WTC11 (cell line): Measurements from ENCODE around the gene G0S2. TPM values are rescaled to one million over a fixed set of nuclear protein-coding genes. Genes with fewer than 3 reads are reported as not detected.

Experiments used
- ATAC-seq: fragments of 200-7000 bp; cut with Tn5 transposase; 2 replicates; pipeline ENCODE4 v1.10.0; 2021; ENCODE audit warnings: mild to moderate bottlenecking, moderate library complexity
- CTCF ChIA-PET: fragments of 300-600 bp; sonication (Branson Sonifier 250); formaldehyde crosslinking; loops from one replicate; lab custom pipeline; 2021; ENCODE audit warnings: antibody characterized with exemption; lab: Charles Lee
- POLR2A ChIA-PET: fragments of 350-600 bp; sonication (Branson Sonifier 250); formaldehyde crosslinking; loops from one replicate; lab custom pipeline; 2021; ENCODE audit warnings: antibody characterized with exemption; lab: Charles Lee
- DNase-seq: peaks from one replicate; pipeline ENCODE4 v3.0.0; 2021; ENCODE audit warnings: low spot score
- H3K27ac Mint-ChIP-seq: 2 replicates; pipeline ENCODE4 v1.8.0; 2021; ENCODE audit warnings: mixed read lengths
- H3K27me3 Mint-ChIP-seq: 2 replicates; pipeline ENCODE4 v1.8.0; 2021; ENCODE audit warnings: low read depth, mild to moderate bottlenecking, moderate library complexity, mixed read lengths
- H3K36me3 Mint-ChIP-seq: 2 replicates; pipeline ENCODE4 v1.8.0; 2021; ENCODE audit warnings: mixed read lengths
- H3K4me1 Mint-ChIP-seq: 2 replicates; pipeline ENCODE4 v1.8.0; 2022; ENCODE audit warnings: mixed read lengths
- H3K4me3 Mint-ChIP-seq: 2 replicates; pipeline ENCODE4 v1.8.0; 2021; ENCODE audit warnings: mild to moderate bottlenecking, moderate library complexity, mixed read lengths
- H3K9me3 Mint-ChIP-seq: 2 replicates; pipeline ENCODE4 v1.8.0; 2021; ENCODE audit warnings: mixed read lengths
- AFF4 ChIP-seq: sonication (generic); formaldehyde crosslinking; IDR thresholded peaks from 2 replicates; pipeline ENCODE4 v1.8.1; 2023; ENCODE audit warnings: mild to moderate bottlenecking, missing genetic modification reagents, borderline replicate concordance
- AR ChIP-seq: fragments of 250-450 bp; sonication (Bioruptor Pico); IDR thresholded peaks from 2 replicates; pipeline ENCODE4 v1.9.0; 2021; ENCODE audit warnings: mild to moderate bottlenecking
- ATF1 ChIP-seq: sonication (generic); formaldehyde crosslinking; IDR thresholded peaks from 2 replicates; pipeline ENCODE4 v1.8.1; 2023; ENCODE audit warnings: mild to moderate bottlenecking, moderate library complexity, missing genetic modification reagents
- CREM ChIP-seq: sonication (generic); formaldehyde crosslinking; IDR thresholded peaks from 2 replicates; pipeline ENCODE4 v1.8.1; 2022; ENCODE audit warnings: mild to moderate bottlenecking, missing genetic modification reagents, moderate library complexity
- ERG ChIP-seq: fragments of 250-450 bp; sonication (Bioruptor Pico); IDR thresholded peaks from 2 replicates; pipeline ENCODE4 v1.8.0; 2021; ENCODE audit warnings: mild to moderate bottlenecking
- FOXJ3 ChIP-seq: sonication (generic); formaldehyde crosslinking; IDR thresholded peaks from 2 replicates; pipeline ENCODE4 v1.9.0; 2021; ENCODE audit warnings: missing genetic modification reagents, mild to moderate bottlenecking, borderline replicate concordance
- FOXP1 ChIP-seq: sonication (generic); formaldehyde crosslinking; IDR thresholded peaks from 2 replicates; pipeline ENCODE4 v1.8.0; 2022; ENCODE audit warnings: missing genetic modification reagents, mild to moderate bottlenecking, moderate library complexity, borderline replicate concordance
- GABPB1 ChIP-seq: sonication (generic); formaldehyde crosslinking; IDR thresholded peaks from 2 replicates; pipeline ENCODE4 v1.8.1; 2023; ENCODE audit warnings: mild to moderate bottlenecking, missing genetic modification reagents
- GRHL2 ChIP-seq: fragments of 250-450 bp; sonication (Bioruptor Pico); IDR thresholded peaks from 2 replicates; pipeline ENCODE4 v1.8.0; 2022; ENCODE audit warnings: mild to moderate bottlenecking, moderate library complexity; ENCODE audit not compliant: insufficient replicate concordance, severe bottlenecking
- JUN ChIP-seq: sonication (generic); formaldehyde crosslinking; IDR thresholded peaks from 2 replicates; pipeline ENCODE4 v1.8.0; 2023; ENCODE audit warnings: mild to moderate bottlenecking, missing genetic modification reagents
- MAX ChIP-seq: sonication (generic); formaldehyde crosslinking; IDR thresholded peaks from 2 replicates; pipeline ENCODE4 v1.8.0; 2022; ENCODE audit warnings: mild to moderate bottlenecking, missing genetic modification reagents
- NFE2L1 ChIP-seq: sonication (generic); formaldehyde crosslinking; IDR thresholded peaks from 2 replicates; pipeline ENCODE4 v1.8.1; 2023; ENCODE audit warnings: missing genetic modification reagents
- NFYB ChIP-seq: sonication (generic); formaldehyde crosslinking; conservative IDR thresholded peaks from 2 replicates; pipeline ENCODE4 v1.8.0; 2022; ENCODE audit warnings: low read depth, missing genetic modification reagents
- RELA ChIP-seq: sonication (generic); formaldehyde crosslinking; IDR thresholded peaks from 2 replicates; pipeline ENCODE4 v1.8.1; 2022; ENCODE audit warnings: missing genetic modification reagents, mild to moderate bottlenecking, borderline replicate concordance
- TCF7 ChIP-seq: sonication (generic); formaldehyde crosslinking; IDR thresholded peaks from 2 replicates; pipeline ENCODE4 v1.8.0; 2022; ENCODE audit warnings: mild to moderate bottlenecking, low read depth, missing genetic modification reagents, moderate library complexity
- TEAD1 ChIP-seq: sonication (generic); formaldehyde crosslinking; IDR thresholded peaks from 2 replicates; pipeline ENCODE4 v1.8.0; 2022; ENCODE audit warnings: mild to moderate bottlenecking, missing genetic modification reagents
- TP53 ChIP-seq: sonication (generic); formaldehyde crosslinking; IDR thresholded peaks from 2 replicates; pipeline ENCODE4 v1.8.1; 2023; ENCODE audit warnings: mild to moderate bottlenecking, missing genetic modification reagents
- ZNF232 ChIP-seq: sonication (generic); formaldehyde crosslinking; IDR thresholded peaks from 2 replicates; pipeline ENCODE4 v1.8.0; 2022; ENCODE audit warnings: mild to moderate bottlenecking, missing genetic modification reagents
- ZNF396 ChIP-seq: fragments of 250-450 bp; sonication (Bioruptor Pico); IDR thresholded peaks from 2 replicates; pipeline ENCODE4 v1.8.0; 2021; ENCODE audit warnings: mild to moderate bottlenecking, moderate library complexity, borderline replicate concordance
- total RNA-seq: library from RNA; stranded (reverse); gene quantifications from 3 replicates; pipeline ENCODE4 v1.2.3, GENCODE V29; 2021

Gene G0S2
- total RNA-seq, 1 experiment from 2014 or later, result 0.81 TPM

GRCh38 chr1:209673631-209674417 is 1.4 kb upstream of the G0S2 start:
- Mint-ChIP-seq H3K9me3 (peaks cover 4% of the 10 kb centered on the region), H3K27ac (no peak overlapping the region), H3K4me3 (peak overlapping the region; percentile 76), H3K36me3 (no peaks in the 10 kb centered on the region), H3K27me3 (peaks cover 65% of the 10 kb centered on the region), H3K4me1 (peaks cover 18% of the 10 kb centered on the region)
- peak; percentile 97 for TF ChIP-seq GABPB1 (CRISPR knock-in tag)
- TF ChIP-seq TCF7 (CRISPR knock-in tag), result no peak
- DNase-seq, result no peak
- CTCF ChIA-PET, result interaction anchor here (0.6 to 2.3 kb wide), 3 partner anchors 20 to 108 kb away, joined by 3 to 9 read pairs (median 3); no protein-coding TSS in a partner anchor
- POLR2A ChIA-PET, result interaction anchor here (0.6 to 1.0 kb wide), 3 partner anchors 44 to 84 kb away, joined by 3 to 4 read pairs (median 3); no protein-coding TSS in a partner anchor
- no peak for ATAC-seq

- ChIA-PET CTCF (interaction anchor here (0.7 to 2.8 kb wide), 13 partner anchors 9 to 110 kb away, joined by 3 to 10 read pairs (median 4); partner anchors contain the start of gene LAMB3), POLR2A (interaction anchor here (1.0 to 1.6 kb wide), 2 partner anchors 23 to 109 kb away, joined by 4 to 6 read pairs; partner anchors contain the start of genes C1orf74 and LAMB3)
- Mint-ChIP-seq H3K4me1 (peaks cover 18% of the 10 kb centered on the region), H3K27ac (no peak overlapping the region), H3K4me3 (peak overlapping the region; percentile 76), H3K36me3 (no peaks in the 10 kb centered on the region), H3K9me3 (peaks cover 4% of the 10 kb centered on the region), H3K27me3 (peaks cover 73% of the 10 kb centered on the region)
- DNase-seq (peak; percentile 41), ATAC-seq (peak; percentile 74)
- no peak for TF ChIP-seq GRHL2 (CRISPR knock-in tag)
- TF ChIP-seq TEAD1, result 0 out of 2 replicates have a peak, but pooled peaks have one; percentile 36
- TF ChIP-seq MAX, result peak; percentile 70
- no peak for TF ChIP-seq ZNF232 (CRISPR knock-in tag)
- TF ChIP-seq TP53 (CRISPR knock-in tag), result no peak
- TF ChIP-seq ZNF396 (CRISPR knock-in tag), result no peak
- TF ChIP-seq ATF1, result no peak
- 0 out of 2 replicates have a peak, but pooled peaks have one; percentile 3 for TF ChIP-seq CREM (CRISPR knock-in tag)
- no peak for TF ChIP-seq AFF4 (CRISPR knock-in tag)
- no peak for TF ChIP-seq JUN (CRISPR knock-in tag)
- peak; percentile 64; the same call in 1 of the 2 replicates for TF ChIP-seq FOXP1
- TF ChIP-seq TCF7 (CRISPR knock-in tag), result no peak
These were observed 448 bp downstream of the G0S2 start for GRCh38 chr1:209675565-209676154.

GRCh38 chr1:209678981-209679539 is 3.8 kb downstream of the G0S2 start:
- Mint-ChIP-seq H3K4me1 (peaks cover 15% of the 10 kb centered on the region), H3K27ac (no peak overlapping the region), H3K9me3 (no peaks in the 10 kb centered on the region), H3K36me3 (no peaks in the 10 kb centered on the region), H3K27me3 (peaks cover 67% of the 10 kb centered on the region), H3K4me3 (no peak overlapping the region)
- DNase-seq, result no peak
- ChIA-PET CTCF (no interaction called here), POLR2A (no interaction called here)
- TF ChIP-seq FOXJ3 (no peak), NFE2L1 (no peak), RELA (CRISPR knock-in tag) (no peak), NFYB (CRISPR knock-in tag) (no peak), ERG (CRISPR knock-in tag) (no peak), AR (CRISPR knock-in tag) (no peak), CREM (CRISPR knock-in tag) (no peak), FOXP1 (no peak)
- no peak for ATAC-seq
